Hepatic stellate cell (primary cell): ENCODE data around the gene ADAMTSL3.

Source experiments
- DNase-seq: peaks from one replicate; pipeline ENCODE4 v3.0.0; 2011; ENCODE audit warnings: low spot score

ADAMTSL3 gene

GRCh38 chr15:83838763-83839162, 184.8 kb downstream of the ADAMTSL3 start:
- no peak for DNase-seq

GRCh38 chr15:83842281-83842680, 188.4 kb downstream of the ADAMTSL3 start:
- DNase-seq, result no peak

GRCh38 chr15:83843471-83843871, 189.5 kb downstream of the ADAMTSL3 start:
- DNase-seq, result no peak

GRCh38 chr15:83844742-83845141, 190.8 kb downstream of the ADAMTSL3 start:
- DNase-seq, result no peak

- no peak for DNase-seq
These were observed 191.3 kb downstream of the ADAMTSL3 start for GRCh38 chr15:83845230-83845629.

GRCh38 chr15:83846847-83847246, 192.9 kb downstream of the ADAMTSL3 start:
- DNase-seq, result no peak

GRCh38 chr15:83848315-83849050, 194.6 kb downstream of the ADAMTSL3 start:
- DNase-seq, result no peak

GRCh38 chr15:83850015-83850414, 196.1 kb downstream of the ADAMTSL3 start:
- no peak for DNase-seq

GRCh38 chr15:83850501-83851245, 196.8 kb downstream of the ADAMTSL3 start:
- no peak for DNase-seq

GRCh38 chr15:83853232-83853631, 199.3 kb downstream of the ADAMTSL3 start:
- DNase-seq, result no peak

GRCh38 chr15:83854321-83854720, 200.4 kb downstream of the ADAMTSL3 start:
- no peak for DNase-seq

GRCh38 chr15:83854950-83855707, 201.2 kb downstream of the ADAMTSL3 start:
- no peak for DNase-seq

- no peak for DNase-seq
These were observed 202.0 kb downstream of the ADAMTSL3 start for GRCh38 chr15:83855956-83856355.

GRCh38 chr15:83858820-83859505, 205.0 kb downstream of the ADAMTSL3 start:
- no peak for DNase-seq

- DNase-seq, result no peak
These were observed 212.8 kb downstream of the ADAMTSL3 start for GRCh38 chr15:83866692-83867091.

GRCh38 chr15:83869341-83869740, 215.4 kb downstream of the ADAMTSL3 start:
- no peak for DNase-seq

GRCh38 chr15:83871808-83872559, 218.1 kb downstream of the ADAMTSL3 start:
- no peak for DNase-seq

GRCh38 chr15:83873966-83874365, 220.0 kb downstream of the ADAMTSL3 start:
- DNase-seq, result no peak

- no peak for DNase-seq
These were observed 226.6 kb downstream of the ADAMTSL3 start for GRCh38 chr15:83880529-83880928.

GRCh38 chr15:83881156-83881555, 227.2 kb downstream of the ADAMTSL3 start:
- DNase-seq, result no peak

- no peak for DNase-seq
These were observed 232.4 kb downstream of the ADAMTSL3 start for GRCh38 chr15:83886321-83886720.
